IMR-90 (cell line): ENCODE results near the gene GNAI3. TPM values are rescaled to one million over a fixed set of nuclear protein-coding genes. Genes with fewer than 3 reads are reported as not detected.

Experiments
- ATAC-seq: fragments of 200-7000 bp; cut with Tn5 transposase; 2 replicates; pipeline ENCODE4 v1.9.1; 2020; ENCODE audit warnings: low read depth, mild to moderate bottlenecking, moderate library complexity
- BruUV-seq: library from RNA; stranded (reverse); fragments of 400-500 nt; replicated peaks from 2 replicates; lab custom pipeline; 2021; lab: Mats Ljungman, UMichigan
- CTCF ChIA-PET: fragments of 300-600 bp; formaldehyde crosslinking; extraction: SDS; loops from one replicate; lab custom pipeline; 2021; ENCODE audit warnings: antibody characterized with exemption; lab: Yijun Ruan, JAX
- POLR2A ChIA-PET: fragments of 300-600 bp; sonication (Branson Sonifier 250); formaldehyde crosslinking; loops from one replicate; lab custom pipeline; 2022; ENCODE audit warnings: antibody characterized with exemption; ENCODE audit not compliant: unreplicated experiment; lab: Charles Lee
- DNase-seq: peaks from one replicate; pipeline ENCODE4 v3.0.0; 2013
- H2AFZ ChIP-seq: replicated peaks from 2 replicates; pipeline ENCODE3; 2013; ENCODE audit warnings: low read length, mild to moderate bottlenecking; ENCODE audit not compliant: poor library complexity
- H2AK5ac ChIP-seq: 2 replicates; pipeline ENCODE4 v1.6.1; 2013; ENCODE audit warnings: low read depth, low read length, inconsistent platforms
- H2AK9ac ChIP-seq: replicated peaks from 2 replicates; pipeline ENCODE3; 2013; ENCODE audit warnings: mild to moderate bottlenecking, low read depth, low read length, moderate library complexity; ENCODE audit not compliant: poor library complexity
- H2BK120ac ChIP-seq: 2 replicates; pipeline ENCODE4 v1.6.1; 2013; ENCODE audit warnings: low read depth, low read length, inconsistent platforms
- H2BK15ac ChIP-seq: 3 replicates; pipeline ENCODE4 v1.6.1; 2013; ENCODE audit warnings: low read depth, low read length, inconsistent platforms
- H2BK20ac ChIP-seq: 2 replicates; pipeline ENCODE4 v1.6.1; 2013; ENCODE audit warnings: low read depth, mild to moderate bottlenecking, inconsistent platforms, low read length, moderate library complexity
- H2BK5ac ChIP-seq: 2 replicates; pipeline ENCODE4 v1.6.1; 2013; ENCODE audit warnings: mild to moderate bottlenecking, low read depth, low read length, inconsistent platforms; ENCODE audit not compliant: poor library complexity, severe bottlenecking
- H3K14ac ChIP-seq: replicated peaks from 2 replicates; pipeline ENCODE4 v1.6.1; 2013; ENCODE audit warnings: low read depth, low read length, inconsistent platforms
- H3K18ac ChIP-seq: 2 replicates; pipeline ENCODE4 v1.6.1; 2013; ENCODE audit warnings: low read depth, low read length, control low read depth
- H3K23ac ChIP-seq: 2 replicates; pipeline ENCODE4 v1.6.1; 2013; ENCODE audit warnings: low read depth, low read length, inconsistent platforms
- H3K27ac ChIP-seq: 2 replicates; pipeline ENCODE4 v1.5.1; 2013; ENCODE audit warnings: mild to moderate bottlenecking, control low read depth, low read length; ENCODE audit not compliant: insufficient read depth
- H3K27me3 ChIP-seq: 2 replicates; pipeline ENCODE4 v1.6.1; 2013; ENCODE audit warnings: low read length; ENCODE audit not compliant: control insufficient read depth, insufficient read depth
- H3K36me3 ChIP-seq: 2 replicates; pipeline ENCODE4 v1.6.1; 2013; ENCODE audit warnings: low read length, mixed read lengths; ENCODE audit not compliant: control insufficient read depth, insufficient read depth
- H3K4ac ChIP-seq: 2 replicates; pipeline ENCODE4 v1.6.1; 2013; ENCODE audit warnings: low read depth, low read length, inconsistent platforms
- H3K4me1 ChIP-seq: 2 replicates; pipeline ENCODE4 v1.6.1; 2013; ENCODE audit warnings: low read length, mixed read lengths; ENCODE audit not compliant: control insufficient read depth, insufficient read depth
- H3K4me2 ChIP-seq: 2 replicates; pipeline ENCODE4 v1.6.1; 2013; ENCODE audit warnings: low read depth, mild to moderate bottlenecking, control low read depth, low read length, moderate library complexity
- H3K4me3 ChIP-seq: 2 replicates; pipeline ENCODE4 v1.5.1; 2013; ENCODE audit warnings: low read depth, mild to moderate bottlenecking, control low read depth, low read length, moderate library complexity; ENCODE audit not compliant: insufficient read depth
- H3K56ac ChIP-seq: 2 replicates; pipeline ENCODE4 v1.6.1; 2013; ENCODE audit warnings: low read length, inconsistent platforms; ENCODE audit not compliant: insufficient read depth; ENCODE audit errors: extremely low read depth
- H3K79me1 ChIP-seq, 2 experiments: 2 replicates each; pipeline ENCODE4 v1.6.1; 2013; ENCODE audit warnings: low read length in 2 of 2, inconsistent platforms in 1 of 2, low read depth in 1 of 2
- H3K9ac ChIP-seq: 2 replicates; pipeline ENCODE4 v1.6.1; 2013; ENCODE audit warnings: low read depth, low read length, control low read depth
- H3K9me1 ChIP-seq: 2 replicates; pipeline ENCODE4 v1.6.1; 2013; ENCODE audit warnings: low read length, inconsistent platforms; ENCODE audit not compliant: insufficient read depth
- H3K9me3 ChIP-seq: 2 replicates; pipeline ENCODE4 v1.6.1; 2013; ENCODE audit warnings: low read length; ENCODE audit not compliant: control insufficient read depth, insufficient read depth
- H4K20me1 ChIP-seq: 2 replicates; pipeline ENCODE4 v1.6.1; 2013; ENCODE audit warnings: low read length, inconsistent platforms; ENCODE audit not compliant: insufficient read depth
- H4K5ac ChIP-seq: 2 replicates; pipeline ENCODE4 v1.6.1; 2013; ENCODE audit warnings: mild to moderate bottlenecking, low read depth, low read length, control low read depth
- H4K8ac ChIP-seq, 2 experiments: 2 replicates each; pipeline ENCODE4 v1.6.1; 2013; ENCODE audit warnings: low read depth in 2 of 2, low read length in 2 of 2, control low read depth in 1 of 2, inconsistent platforms in 1 of 2
- H4K91ac ChIP-seq: 2 replicates; pipeline ENCODE4 v1.6.1; 2013; ENCODE audit warnings: low read depth, low read length, inconsistent platforms; ENCODE audit not compliant: insufficient read depth
- BHLHE40 ChIP-seq: fragments of 150-350 bp; IDR thresholded peaks from 2 replicates; pipeline ENCODE4 v1.6.1; 2016; ENCODE audit warnings: mild to moderate bottlenecking, low read depth, low read length
- CEBPB ChIP-seq: IDR thresholded peaks from 2 replicates; pipeline ENCODE4 v1.6.1; 2012; ENCODE audit warnings: low read depth, low read length, improper control_type of control experiment
- CHD1 ChIP-seq: IDR thresholded peaks from 2 replicates; pipeline ENCODE4 v1.6.1; 2012; ENCODE audit warnings: low read depth, low read length, improper control_type of control experiment
- ELK1 ChIP-seq: fragments of 150-350 bp; IDR thresholded peaks from 2 replicates; pipeline ENCODE4 v1.6.1; 2016; ENCODE audit warnings: low read depth, mild to moderate bottlenecking, low read length, moderate library complexity, borderline replicate concordance
- FOS ChIP-seq: fragments of 150-350 bp; IDR thresholded peaks from 2 replicates; pipeline ENCODE4 v1.6.1; 2016; ENCODE audit warnings: low read depth, low read length
- MAFK ChIP-seq: IDR thresholded peaks from 2 replicates; pipeline ENCODE4 v1.6.1; 2012; ENCODE audit warnings: low read depth, low read length, improper control_type of control experiment
- MAZ ChIP-seq: IDR thresholded peaks from 2 replicates; pipeline ENCODE4 v1.6.1; 2012; ENCODE audit warnings: low read depth, mild to moderate bottlenecking, low read length, improper control_type of control experiment, moderate library complexity, borderline replicate concordance
- MXI1 ChIP-seq: IDR thresholded peaks from 2 replicates; pipeline ENCODE4 v1.6.1; 2012; ENCODE audit warnings: low read depth, mild to moderate bottlenecking, low read length, moderate library complexity, borderline replicate concordance
- NFE2L2 ChIP-seq: fragments of 150-350 bp; IDR thresholded peaks from 2 replicates; pipeline ENCODE4 v1.6.1; 2016; ENCODE audit warnings: low read depth, mild to moderate bottlenecking, low read length
- POLR2A ChIP-seq: IDR thresholded peaks from 2 replicates; pipeline ENCODE4 v1.6.1; 2012; ENCODE audit warnings: mild to moderate bottlenecking, low read depth, low read length
- RAD21 ChIP-seq: IDR thresholded peaks from 2 replicates; pipeline ENCODE4 v1.6.1; 2012; ENCODE audit warnings: low read length, improper control_type of control experiment
- RCOR1 ChIP-seq: IDR thresholded peaks from 2 replicates; pipeline ENCODE4 v1.6.1; 2012; ENCODE audit warnings: mild to moderate bottlenecking, low read length, improper control_type of control experiment; ENCODE audit not compliant: insufficient replicate concordance
- RFX5 ChIP-seq: IDR thresholded peaks from 2 replicates; pipeline ENCODE4 v1.8.0; 2012; ENCODE audit warnings: low read depth, mild to moderate bottlenecking, low read length, moderate library complexity
- SMC3 ChIP-seq: fragments of 150-350 bp; IDR thresholded peaks from 2 replicates; pipeline ENCODE4 v1.6.1; 2016; ENCODE audit warnings: low read depth, mild to moderate bottlenecking, antibody characterized with exemption, low read length, moderate library complexity
- WGBS, 2 experiments: methylation state at CpG; one replicate each; pipeline versions ENCODE4 v1.1.5 to v1.1.7; 2013; ENCODE audit warnings: missing lambda C conversion rate in 2 of 2; ENCODE audit not compliant: insufficient read length in 1 of 2; ENCODE audit errors: extremely low coverage in 2 of 2; 5-methylcytosine and 5-hydroxymethylcytosine counted together
- dilution Hi-C: fragments of 300-500 bp; cut with HindIII; formaldehyde crosslinking; loops from one replicate; pipeline ENCODE4 v1.14.3; 2018; ENCODE audit warnings: low sequenced_read_pairs; ENCODE audit not compliant: unreplicated experiment
- in situ Hi-C: fragments of 300-500 bp; cut with MboI; formaldehyde crosslinking; loops from 3 replicates; pipeline ENCODE4 v1.14.3; 2019; ENCODE audit warnings: low sequenced_read_pairs, inconsistent platforms, mixed read lengths
- intact Hi-C: fragments of 100-400 bp; cut with micrococcal nuclease; formaldehyde crosslinking; loops from 2 replicates; pipeline ENCODE4 v1.10.0; 2022
- polyA plus RNA-seq, 3 experiments: library from polyadenylated mRNA; depleted of rRNA; stranded (reverse); fragments of >200 nt; gene quantifications; 2 replicates each; pipeline ENCODE4 v1.2.3, GENCODE V29; 2012; ENCODE audit warnings: low replicate concordance in 1 of 3
- total RNA-seq: library from RNA; depleted of rRNA; stranded (reverse); fragments of >200 nt; gene quantifications from 2 replicates; pipeline ENCODE4 v1.2.3, GENCODE V29; 2012
- TF ChIP-seq, protein P1 (sequence below): conservative IDR thresholded peaks from 2 replicates; pipeline ENCODE4 v1.5.1; 2012; ENCODE audit warnings: mild to moderate bottlenecking, low read depth, low read length, improper control_type of control experiment
- TF ChIP-seq, protein P2 (sequence below): fragments of 150-350 bp; IDR thresholded peaks from 2 replicates; pipeline ENCODE4 v1.6.1; 2017; ENCODE audit warnings: mild to moderate bottlenecking, antibody characterized with exemption, low read length, low read depth

The GNAI3 gene
- total and polyA plus RNA-seq, 2 of the 4 experiments (the other 2 are of a cell fraction) = 5.9 to 14.9 TPM

GRCh38 chr1:109542657-109543056 is 5.8 kb upstream of the GNAI3 start:
- ATAC-seq (no peak), DNase-seq (no peak)
- WGBS, 2 experiments = 80% methylated on average over 2 of the region's 10 CpGs; no CpG with 5 or more reads in 1 of the 2 experiments
- H2BK120ac ChIP-seq = no peak overlapping the region
- no peak overlapping the region for H3K4me2 ChIP-seq
- no peak for TF ChIP-seq MAFK
- no peak for TF ChIP-seq MAZ
- no peak for TF ChIP-seq FOS
- TF ChIP-seq, protein P1, sequence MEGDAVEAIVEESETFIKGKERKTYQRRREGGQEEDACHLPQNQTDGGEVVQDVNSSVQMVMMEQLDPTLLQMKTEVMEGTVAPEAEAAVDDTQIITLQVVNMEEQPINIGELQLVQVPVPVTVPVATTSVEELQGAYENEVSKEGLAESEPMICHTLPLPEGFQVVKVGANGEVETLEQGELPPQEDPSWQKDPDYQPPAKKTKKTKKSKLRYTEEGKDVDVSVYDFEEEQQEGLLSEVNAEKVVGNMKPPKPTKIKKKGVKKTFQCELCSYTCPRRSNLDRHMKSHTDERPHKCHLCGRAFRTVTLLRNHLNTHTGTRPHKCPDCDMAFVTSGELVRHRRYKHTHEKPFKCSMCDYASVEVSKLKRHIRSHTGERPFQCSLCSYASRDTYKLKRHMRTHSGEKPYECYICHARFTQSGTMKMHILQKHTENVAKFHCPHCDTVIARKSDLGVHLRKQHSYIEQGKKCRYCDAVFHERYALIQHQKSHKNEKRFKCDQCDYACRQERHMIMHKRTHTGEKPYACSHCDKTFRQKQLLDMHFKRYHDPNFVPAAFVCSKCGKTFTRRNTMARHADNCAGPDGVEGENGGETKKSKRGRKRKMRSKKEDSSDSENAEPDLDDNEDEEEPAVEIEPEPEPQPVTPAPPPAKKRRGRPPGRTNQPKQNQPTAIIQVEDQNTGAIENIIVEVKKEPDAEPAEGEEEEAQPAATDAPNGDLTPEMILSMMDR = no peak
- TF ChIP-seq POLR2A = no peak
- TF ChIP-seq RAD21 = no peak
- no peak for TF ChIP-seq ELK1
- no peak for TF ChIP-seq NFE2L2
- no peak for TF ChIP-seq CHD1
- no peak for TF ChIP-seq RFX5
- TF ChIP-seq RCOR1 = no peak
- TF ChIP-seq, protein P2, sequence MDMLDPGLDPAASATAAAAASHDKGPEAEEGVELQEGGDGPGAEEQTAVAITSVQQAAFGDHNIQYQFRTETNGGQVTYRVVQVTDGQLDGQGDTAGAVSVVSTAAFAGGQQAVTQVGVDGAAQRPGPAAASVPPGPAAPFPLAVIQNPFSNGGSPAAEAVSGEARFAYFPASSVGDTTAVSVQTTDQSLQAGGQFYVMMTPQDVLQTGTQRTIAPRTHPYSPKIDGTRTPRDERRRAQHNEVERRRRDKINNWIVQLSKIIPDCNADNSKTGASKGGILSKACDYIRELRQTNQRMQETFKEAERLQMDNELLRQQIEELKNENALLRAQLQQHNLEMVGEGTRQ = no peak
- no peak for TF ChIP-seq SMC3
- no peak for TF ChIP-seq CEBPB
- TF ChIP-seq BHLHE40 = no peak
- TF ChIP-seq MXI1 = no peak
- in situ Hi-C loops = no loop called here
- H4K8ac ChIP-seq = no peak overlapping the region
- H3K9ac ChIP-seq = no peak overlapping the region
- H3K56ac ChIP-seq = no peak overlapping the region
- no peak overlapping the region for H3K23ac ChIP-seq
- ChIA-PET CTCF (interaction anchor here (1.5 kb wide), 1 partner anchor 10 kb away, joined by 5 read pairs; no protein-coding TSS in a partner anchor), POLR2A (no interaction called here)
- H4K5ac ChIP-seq = no peak overlapping the region
- no peaks in the 10 kb centered on the region; the same call in 1 of the 2 replicates for H3K9me1 ChIP-seq
- H4K20me1 ChIP-seq = no peaks in the 10 kb centered on the region
- no peak overlapping the region for H2BK5ac ChIP-seq
- no peak overlapping the region for H3K4me3 ChIP-seq
- no peak overlapping the region for H3K18ac ChIP-seq
- H3K14ac ChIP-seq = no peak overlapping the region
- no peak overlapping the region for H2AK5ac ChIP-seq
- H2AK9ac ChIP-seq = no peak overlapping the region
- dilution Hi-C loops = no loop called here
- H2BK20ac ChIP-seq = no peak overlapping the region
- peaks cover 4% of the 10 kb centered on the region for H3K4me1 ChIP-seq
- no TSS peak for BruUV-seq
- intact Hi-C loops = no loop called here
- H3K79me1 ChIP-seq = peaks cover 7 to 11% of the 10 kb centered on the region in 2 experiments
- no peak overlapping the region for H4K91ac ChIP-seq
- no peaks in the 10 kb centered on the region for H3K9me3 ChIP-seq
- peaks cover 23% of the 10 kb centered on the region for H3K27me3 ChIP-seq
- no peak overlapping the region for H3K27ac ChIP-seq
- H2AFZ ChIP-seq = no peak overlapping the region
- H3K4ac ChIP-seq = no peak overlapping the region
- no peak overlapping the region for H2BK15ac ChIP-seq
- no peaks in the 10 kb centered on the region for H3K36me3 ChIP-seq
